ENCODE measurements around the gene ADGRL3. TPM values are rescaled to one million over a fixed set of nuclear protein-coding genes. Genes with fewer than 3 reads are reported as not detected.
A peak's percentile ranks its signal among the peaks of the same experiment; 100 is the strongest.

ADGRL3 gene
- total RNA-seq, 4 donors from 2014 or later, result 6.5 to 19.0 (median 14.0) TPM

DNA sequence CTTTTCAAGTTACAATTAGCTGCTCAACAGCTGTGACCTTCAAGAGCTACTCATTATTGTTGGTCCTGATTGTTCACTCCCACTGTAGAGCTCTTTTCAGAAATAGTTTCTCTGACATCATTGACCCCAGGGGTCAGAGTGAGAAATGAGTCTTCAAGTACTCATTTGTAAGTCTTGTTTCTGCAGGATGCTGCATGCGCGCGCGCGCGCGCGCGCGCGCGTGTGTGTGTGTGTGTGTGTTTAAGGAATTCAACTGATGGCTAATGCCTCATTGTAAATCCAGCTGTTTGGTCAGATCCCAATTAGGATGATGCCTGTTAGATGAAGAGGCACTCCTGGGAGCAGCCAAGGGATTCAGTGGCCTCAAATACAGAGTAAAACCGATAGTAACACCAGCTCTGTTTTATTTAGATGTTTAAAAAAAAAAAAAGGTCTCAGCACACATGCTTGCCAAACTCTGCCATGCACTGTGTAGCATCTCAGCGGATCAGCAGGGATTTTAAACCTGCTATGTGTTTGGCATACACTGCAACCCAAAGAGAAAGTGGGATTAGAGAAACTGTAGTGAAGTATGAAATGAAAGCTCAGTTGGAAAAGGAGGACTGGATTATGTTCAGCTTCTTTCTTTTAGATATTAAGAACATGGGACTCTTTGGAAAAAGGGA is 332.3 kb downstream of the ADGRL3 start:
- H3K36me3 ChIP-seq, result no peaks in the 10 kb centered on the region
- whole genome bisulfite sequencing, result 64% methylated on average over 14 of the region's 14 CpGs
- H3K4me1 ChIP-seq, result no peaks in the 10 kb centered on the region
- peak overlapping the region; percentile 14 for H3K27ac ChIP-seq
- H3K4me3 ChIP-seq, result no peak overlapping the region
- TF ChIP-seq EP300 (IDR thresholded peaks at IDR 0.05) (no peak), POLR2AphosphoS5 (IDR thresholded peaks at IDR 0.05) (no peak), POLR2A (IDR thresholded peaks at IDR 0.05) (no peak)
- TF ChIP-seq, protein P1, sequence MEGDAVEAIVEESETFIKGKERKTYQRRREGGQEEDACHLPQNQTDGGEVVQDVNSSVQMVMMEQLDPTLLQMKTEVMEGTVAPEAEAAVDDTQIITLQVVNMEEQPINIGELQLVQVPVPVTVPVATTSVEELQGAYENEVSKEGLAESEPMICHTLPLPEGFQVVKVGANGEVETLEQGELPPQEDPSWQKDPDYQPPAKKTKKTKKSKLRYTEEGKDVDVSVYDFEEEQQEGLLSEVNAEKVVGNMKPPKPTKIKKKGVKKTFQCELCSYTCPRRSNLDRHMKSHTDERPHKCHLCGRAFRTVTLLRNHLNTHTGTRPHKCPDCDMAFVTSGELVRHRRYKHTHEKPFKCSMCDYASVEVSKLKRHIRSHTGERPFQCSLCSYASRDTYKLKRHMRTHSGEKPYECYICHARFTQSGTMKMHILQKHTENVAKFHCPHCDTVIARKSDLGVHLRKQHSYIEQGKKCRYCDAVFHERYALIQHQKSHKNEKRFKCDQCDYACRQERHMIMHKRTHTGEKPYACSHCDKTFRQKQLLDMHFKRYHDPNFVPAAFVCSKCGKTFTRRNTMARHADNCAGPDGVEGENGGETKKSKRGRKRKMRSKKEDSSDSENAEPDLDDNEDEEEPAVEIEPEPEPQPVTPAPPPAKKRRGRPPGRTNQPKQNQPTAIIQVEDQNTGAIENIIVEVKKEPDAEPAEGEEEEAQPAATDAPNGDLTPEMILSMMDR (IDR thresholded peaks at IDR 0.05), result no peak
- H3K27me3 ChIP-seq, result no peaks in the 10 kb centered on the region
- H3K9me3 ChIP-seq, result no peaks in the 10 kb centered on the region
- DNase-seq (ENCODE audit: low spot score in 2 of 2), result no peak

DNA sequence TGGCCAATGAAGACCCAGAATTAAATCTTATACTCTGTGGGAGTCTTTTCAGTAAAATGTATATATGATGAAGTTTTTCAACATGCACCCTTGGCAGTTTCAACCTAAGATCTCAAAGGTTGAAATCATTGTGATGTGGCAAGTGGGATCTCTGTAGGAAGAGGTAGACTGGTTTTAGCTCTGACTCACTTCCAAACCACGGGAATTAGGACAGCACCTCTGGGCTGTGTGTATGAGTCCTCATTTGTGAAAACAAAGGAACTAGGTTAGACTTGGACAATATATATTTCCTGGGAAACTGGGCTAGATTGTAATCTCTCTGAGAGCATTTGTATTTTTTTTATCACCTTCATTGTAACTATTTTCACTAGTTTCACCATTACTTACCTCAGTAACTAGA is 333.0 kb downstream of the ADGRL3 start:
- TF ChIP-seq POLR2AphosphoS5 (IDR thresholded peaks at IDR 0.05) (no peak), POLR2A (IDR thresholded peaks at IDR 0.05) (no peak), EP300 (IDR thresholded peaks at IDR 0.05) (no peak)
- TF ChIP-seq, protein P1 (IDR thresholded peaks at IDR 0.05), result no peak
- Histone ChIP-seq H3K9me3 (no peaks in the 10 kb centered on the region), H3K27ac (no peak overlapping the region), H3K36me3 (no peaks in the 10 kb centered on the region), H3K4me3 (no peak overlapping the region), H3K4me1 (no peaks in the 10 kb centered on the region), H3K27me3 (no peaks in the 10 kb centered on the region)
- no peak for DNase-seq (ENCODE audit: low spot score in 2 of 2)
- 38% methylated on average over 1 of the region's 1 CpG for WGBS

DNA sequence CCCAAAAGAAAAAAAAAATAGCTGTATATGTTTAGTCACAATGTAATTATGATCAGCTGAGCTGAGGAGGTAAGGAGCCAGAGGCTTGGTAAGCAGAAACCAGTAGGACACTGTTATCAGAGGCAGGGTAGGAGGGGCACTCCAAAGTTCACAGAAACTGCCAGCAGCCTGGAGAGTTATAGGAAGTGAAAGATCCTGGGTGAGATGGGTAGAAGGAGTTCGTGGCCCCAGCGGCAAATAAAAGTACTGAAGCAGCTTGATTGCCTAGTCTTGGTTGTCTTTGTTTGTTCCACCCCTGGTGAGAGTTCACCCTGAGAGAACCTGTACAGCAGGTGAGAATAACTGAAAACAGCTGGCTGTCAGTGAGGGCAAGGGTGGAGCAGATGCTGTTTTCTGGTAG is 340.8 kb downstream of the ADGRL3 start:
- Histone ChIP-seq H3K4me1 (no peaks in the 10 kb centered on the region), H3K27ac (no peak overlapping the region), H3K27me3 (no peaks in the 10 kb centered on the region), H3K4me3 (no peak overlapping the region), H3K9me3 (no peaks in the 10 kb centered on the region), H3K36me3 (no peaks in the 10 kb centered on the region)
- WGBS, result 60% methylated on average over 2 of the region's 2 CpGs
- DNase-seq (ENCODE audit: low spot score in 2 of 2), result no peak
- TF ChIP-seq, protein P1 (IDR thresholded peaks at IDR 0.05), result no peak
- TF ChIP-seq EP300 (IDR thresholded peaks at IDR 0.05) (no peak), POLR2AphosphoS5 (IDR thresholded peaks at IDR 0.05) (no peak), POLR2A (IDR thresholded peaks at IDR 0.05) (no peak)

DNA sequence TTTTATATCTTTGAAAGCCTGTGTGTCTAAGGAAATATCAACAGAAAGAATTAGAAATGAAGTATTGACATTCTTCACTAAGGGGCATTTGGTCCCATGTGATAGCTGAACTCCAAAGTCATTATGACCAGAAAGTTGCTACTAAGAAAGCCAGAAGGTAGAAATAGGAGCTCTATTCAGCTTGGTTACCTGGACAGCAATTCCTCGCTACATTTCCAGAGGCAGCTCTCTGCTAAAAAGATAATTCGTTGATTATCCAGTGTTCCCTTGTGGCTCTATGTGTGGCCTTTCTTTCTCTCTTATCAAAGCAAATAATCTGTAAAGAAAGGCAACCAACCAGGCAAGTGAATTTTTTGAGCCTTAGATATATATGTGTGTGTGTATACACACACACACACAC is 341.3 kb downstream of the ADGRL3 start:
- TF ChIP-seq EP300 (IDR thresholded peaks at IDR 0.05), result no peak
- TF ChIP-seq, protein P1 (IDR thresholded peaks at IDR 0.05), result no peak
- TF ChIP-seq POLR2A (IDR thresholded peaks at IDR 0.05), result no peak
- TF ChIP-seq POLR2AphosphoS5 (IDR thresholded peaks at IDR 0.05), result no peak
- DNase-seq (ENCODE audit: low spot score in 2 of 2), result no peak
- Histone ChIP-seq H3K36me3 (no peaks in the 10 kb centered on the region), H3K9me3 (no peaks in the 10 kb centered on the region), H3K4me1 (no peaks in the 10 kb centered on the region), H3K27me3 (no peaks in the 10 kb centered on the region), H3K27ac (no peak overlapping the region), H3K4me3 (no peak overlapping the region)
- 90% methylated on average over 2 of the region's 2 CpGs for WGBS

DNA sequence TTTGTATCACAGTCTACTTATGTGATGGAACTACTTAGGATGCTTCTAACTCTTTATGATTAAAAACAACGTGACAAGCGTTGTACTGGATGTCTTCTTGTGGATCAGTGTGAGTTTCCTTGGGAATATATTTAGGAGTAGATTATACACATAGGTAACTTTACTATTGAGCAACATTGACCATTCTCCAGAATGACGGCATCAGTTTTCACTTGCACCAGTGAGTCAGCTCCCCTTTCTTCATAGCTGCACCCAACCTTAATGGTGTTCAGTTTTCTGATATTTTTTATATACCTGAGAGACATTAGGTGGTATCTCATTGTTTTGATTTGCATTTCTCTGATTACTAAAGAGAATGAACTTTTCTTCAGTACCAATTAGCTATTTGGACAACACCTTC is 343.9 kb downstream of the ADGRL3 start:
- 84% methylated on average over 3 of the region's 3 CpGs for WGBS
- TF ChIP-seq EP300 (IDR thresholded peaks at IDR 0.05) (no peak), POLR2AphosphoS5 (IDR thresholded peaks at IDR 0.05) (no peak), POLR2A (IDR thresholded peaks at IDR 0.05) (no peak)
- TF ChIP-seq, protein P1 (IDR thresholded peaks at IDR 0.05), result no peak
- no peak for DNase-seq (ENCODE audit: low spot score in 2 of 2)
- Histone ChIP-seq H3K4me1 (no peaks in the 10 kb centered on the region), H3K4me3 (no peak overlapping the region), H3K36me3 (no peaks in the 10 kb centered on the region), H3K27me3 (no peaks in the 10 kb centered on the region), H3K9me3 (no peaks in the 10 kb centered on the region), H3K27ac (no peak overlapping the region)

Data from suprapubic skin (tissue), 4 donors.